CD4-positive, alpha-beta T cell treated with Interleukin-4 for 4 hours (primary cell): ENCODE results near the gene CARS1.

ENCODE experiments used
- DNase-seq: peaks from one replicate; pipeline ENCODE4 v3.0.0-alpha.2; 2020

CARS1 gene

DNA sequence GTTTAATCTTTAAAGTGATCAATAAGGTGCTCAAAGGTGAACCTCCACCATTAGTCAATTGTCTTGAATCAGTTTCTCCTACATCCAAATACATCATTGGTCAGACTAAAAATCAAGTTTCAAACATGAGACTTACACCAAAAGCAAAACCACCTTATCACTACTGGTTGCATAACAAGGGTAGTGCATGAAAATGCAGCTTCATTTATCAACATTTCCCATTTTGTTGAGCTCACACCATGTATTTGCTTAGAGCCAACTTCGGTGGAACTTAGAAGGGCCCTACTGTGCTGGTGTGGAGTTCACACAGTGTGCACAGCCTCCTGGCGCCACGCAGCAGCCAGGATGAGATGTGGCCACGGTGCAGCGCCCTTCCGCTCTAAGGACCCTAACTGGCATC, 104.9 kb downstream of the CARS1 start:
- DNase-seq, result no peak

- DNase-seq, result peak; percentile 13
These were observed 105.8 kb downstream of the CARS1 start for GRCh38 chr11:2951231-2952110.
